Measurements from ENCODE around the gene OR1L6. TPM values are rescaled to one million over a fixed set of nuclear protein-coding genes. Genes with fewer than 3 reads are reported as not detected.

Gene OR1L6, protein sequence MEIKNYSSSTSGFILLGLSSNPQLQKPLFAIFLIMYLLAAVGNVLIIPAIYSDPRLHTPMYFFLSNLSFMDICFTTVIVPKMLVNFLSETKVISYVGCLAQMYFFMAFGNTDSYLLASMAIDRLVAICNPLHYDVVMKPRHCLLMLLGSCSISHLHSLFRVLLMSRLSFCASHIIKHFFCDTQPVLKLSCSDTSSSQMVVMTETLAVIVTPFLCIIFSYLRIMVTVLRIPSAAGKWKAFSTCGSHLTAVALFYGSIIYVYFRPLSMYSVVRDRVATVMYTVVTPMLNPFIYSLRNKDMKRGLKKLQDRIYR
- not detected for polyA plus RNA-seq (2013, experiment 1 of 2)
- not detected for polyA plus RNA-seq (2013, experiment 2 of 2)

DNA sequence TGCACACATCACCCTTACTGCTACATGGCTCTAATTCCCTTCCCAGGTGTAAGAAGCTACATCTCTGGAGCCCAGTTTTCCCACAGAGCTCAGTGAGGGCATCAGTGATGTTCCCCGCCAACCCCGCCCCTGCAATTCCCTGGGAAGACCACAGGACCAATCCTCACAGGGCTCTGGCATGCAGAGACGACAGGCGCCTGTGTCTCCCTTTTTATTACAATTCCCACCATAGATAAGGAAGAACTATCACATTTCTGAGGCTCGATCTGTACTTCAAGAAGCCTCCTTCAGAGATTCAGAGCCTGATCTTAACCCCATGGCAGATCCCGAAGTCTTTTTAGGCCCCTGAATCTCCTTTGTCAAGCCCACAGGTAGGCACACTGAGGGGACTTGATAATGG lies at the start of gene OR1L6:
OR1L6 (plus strand) TSS at position 301 of the 400 bp plus-strand sequence. CDS start 7,545 bp downstream, outside the sequence.
- Histone ChIP-seq H3K27ac (ENCODE audit: low read depth, low read length) (no peak within 1 kb of the TSS), H3K4me3 (ENCODE audit: low read length) (no peak within 1 kb of the TSS), H3K4me1 (ENCODE audit: insufficient read depth, low read length) (no peaks in the 10 kb centered on the region), H3K36me3 (ENCODE audit: insufficient read depth, low read length) (no peaks in the 10 kb centered on the region), H3K9me3 (ENCODE audit: insufficient read depth, low read depth, low read length) (peaks cover 69% of the 10 kb centered on the region), H3K9ac (ENCODE audit: low read depth, low read length) (no peak within 1 kb of the TSS), H3K27me3 (ENCODE audit: insufficient read depth, low read length) (no peaks in the 10 kb centered on the region)
- 81% methylated on average over 6 of the region's 6 CpGs for WGBS

DNA sequence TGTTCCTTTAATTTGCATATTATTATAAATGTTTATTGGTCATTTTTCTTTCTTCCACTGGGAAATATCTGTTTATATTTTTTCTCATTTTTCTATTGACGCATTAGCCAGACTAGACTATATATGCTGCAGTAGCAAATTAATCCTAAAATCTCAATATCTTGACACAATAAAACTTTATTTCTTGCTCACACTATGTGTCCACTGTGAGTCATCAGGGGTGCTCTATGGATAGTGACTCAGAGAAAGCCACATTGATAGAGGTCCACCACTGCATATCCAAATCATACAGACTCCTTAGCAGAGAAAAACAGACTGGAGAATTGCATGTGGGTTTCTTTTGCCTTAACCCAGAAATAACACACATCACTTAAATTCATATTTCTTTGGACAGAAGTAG lies 46.4 kb upstream of the OR1L6 start:
- no peaks in the 10 kb centered on the region for H3K36me3 ChIP-seq (ENCODE audit: insufficient read depth, low read length)
- no peak overlapping the region for H3K9ac ChIP-seq (ENCODE audit: low read depth, low read length)
- H3K4me1 ChIP-seq (ENCODE audit: insufficient read depth, low read length), result no peaks in the 10 kb centered on the region
- no peak overlapping the region for H3K4me3 ChIP-seq (ENCODE audit: low read length)
- no peaks in the 10 kb centered on the region for H3K27me3 ChIP-seq (ENCODE audit: insufficient read depth, low read length)
- WGBS, result 100% methylated on average over 1 of the region's 1 CpG
- H3K27ac ChIP-seq (ENCODE audit: low read depth, low read length), result no peak overlapping the region
- peaks cover 68% of the 10 kb centered on the region for H3K9me3 ChIP-seq (ENCODE audit: insufficient read depth, low read depth, low read length)

DNA sequence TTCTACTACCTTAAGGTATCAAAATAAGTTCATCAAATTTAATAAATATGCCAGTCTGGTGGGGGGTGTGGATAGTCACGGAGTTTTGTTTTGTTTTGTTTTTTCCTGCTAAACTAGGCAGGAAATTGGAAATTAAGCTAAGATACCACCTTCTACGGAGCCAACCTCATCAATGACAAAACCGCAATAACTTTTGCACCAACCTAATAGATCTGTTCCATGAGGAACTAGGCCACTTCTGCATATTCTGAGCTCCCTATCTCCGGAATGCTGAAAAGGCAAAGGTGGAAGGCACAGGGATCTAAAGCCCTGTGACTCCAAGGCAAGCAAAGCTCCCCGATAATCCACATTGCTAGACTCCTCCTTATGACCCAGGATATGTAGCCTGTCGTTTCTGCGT lies 24.1 kb upstream of the OR1L6 start:
- H3K9ac ChIP-seq (ENCODE audit: low read depth, low read length), result no peak overlapping the region
- WGBS, result 73% methylated on average over 6 of the region's 7 CpGs
- no peaks in the 10 kb centered on the region for H3K36me3 ChIP-seq (ENCODE audit: insufficient read depth, low read length)
- no peaks in the 10 kb centered on the region for H3K4me1 ChIP-seq (ENCODE audit: insufficient read depth, low read length)
- H3K4me3 ChIP-seq (ENCODE audit: low read length), result no peak overlapping the region
- H3K9me3 ChIP-seq (ENCODE audit: insufficient read depth, low read depth, low read length), result peaks cover 63% of the 10 kb centered on the region
- H3K27ac ChIP-seq (ENCODE audit: low read depth, low read length), result no peak overlapping the region
- no peaks in the 10 kb centered on the region for H3K27me3 ChIP-seq (ENCODE audit: insufficient read depth, low read length)

DNA sequence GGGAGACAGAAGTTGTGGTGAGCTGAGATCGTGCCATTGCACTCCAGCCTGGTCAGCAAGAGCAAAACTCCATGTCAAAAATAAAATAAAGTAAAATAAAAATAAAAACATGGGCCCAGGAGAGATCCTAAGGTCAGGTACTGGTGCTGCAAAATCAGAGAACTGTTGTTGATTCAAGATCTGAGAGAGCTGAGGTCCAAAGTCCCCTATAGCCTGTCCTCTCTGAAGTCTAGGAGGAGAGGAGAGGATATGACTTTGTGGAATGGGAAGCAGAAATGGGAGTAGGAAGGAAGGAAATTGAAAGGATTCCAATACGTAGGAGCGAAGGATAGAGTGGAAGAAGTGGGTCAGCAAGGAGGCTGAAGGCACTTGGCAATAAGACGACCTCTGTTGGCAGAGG lies 22.9 kb upstream of the OR1L6 start:
- H3K27me3 ChIP-seq (ENCODE audit: insufficient read depth, low read length), result no peaks in the 10 kb centered on the region
- no peaks in the 10 kb centered on the region for H3K36me3 ChIP-seq (ENCODE audit: insufficient read depth, low read length)
- H3K27ac ChIP-seq (ENCODE audit: low read depth, low read length), result no peak overlapping the region
- H3K4me3 ChIP-seq (ENCODE audit: low read length), result no peak overlapping the region
- peaks cover 72% of the 10 kb centered on the region for H3K9me3 ChIP-seq (ENCODE audit: insufficient read depth, low read depth, low read length)
- 76% methylated on average over 4 of the region's 4 CpGs for WGBS
- H3K4me1 ChIP-seq (ENCODE audit: insufficient read depth, low read length), result no peaks in the 10 kb centered on the region
- no peak overlapping the region for H3K9ac ChIP-seq (ENCODE audit: low read depth, low read length)

DNA sequence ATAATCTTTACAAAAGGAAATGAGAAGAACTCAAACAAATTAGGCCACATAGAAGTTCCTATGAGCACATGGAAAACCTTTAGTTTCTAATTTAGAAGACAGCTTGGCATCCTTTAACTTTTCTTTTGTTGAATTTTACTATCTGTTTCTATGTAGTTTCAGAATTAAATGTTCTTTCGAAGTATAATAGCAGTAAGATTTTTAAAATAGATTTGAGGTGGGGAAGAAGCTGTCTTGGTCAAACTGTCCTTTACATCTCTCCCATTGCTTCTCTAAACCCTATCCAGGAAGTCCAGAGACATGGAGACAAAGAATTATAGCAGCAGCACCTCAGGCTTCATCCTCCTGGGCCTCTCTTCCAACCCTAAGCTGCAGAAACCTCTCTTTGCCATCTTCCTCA lies 18.4 kb upstream of the OR1L6 start, which contains the start of gene OR1L4:
OR1L4 (plus strand) TSS at position 301 of the 400 bp plus-strand sequence; CDS start at position 301, 0 bp downstream.
- H3K27ac ChIP-seq (ENCODE audit: low read depth, low read length), result no peak within 1 kb of the TSS
- no peaks in the 10 kb centered on the region for H3K4me1 ChIP-seq (ENCODE audit: insufficient read depth, low read length)
- H3K27me3 ChIP-seq (ENCODE audit: insufficient read depth, low read length), result no peaks in the 10 kb centered on the region
- no CpG with 5 or more reads among the region's 1 CpG for WGBS
- no peak within 1 kb of the TSS for H3K4me3 ChIP-seq (ENCODE audit: low read length)
- H3K9ac ChIP-seq (ENCODE audit: low read depth, low read length), result no peak within 1 kb of the TSS
- H3K9me3 ChIP-seq (ENCODE audit: insufficient read depth, low read depth, low read length), result peaks cover 74% of the 10 kb centered on the region
- no peaks in the 10 kb centered on the region for H3K36me3 ChIP-seq (ENCODE audit: insufficient read depth, low read length)

DNA sequence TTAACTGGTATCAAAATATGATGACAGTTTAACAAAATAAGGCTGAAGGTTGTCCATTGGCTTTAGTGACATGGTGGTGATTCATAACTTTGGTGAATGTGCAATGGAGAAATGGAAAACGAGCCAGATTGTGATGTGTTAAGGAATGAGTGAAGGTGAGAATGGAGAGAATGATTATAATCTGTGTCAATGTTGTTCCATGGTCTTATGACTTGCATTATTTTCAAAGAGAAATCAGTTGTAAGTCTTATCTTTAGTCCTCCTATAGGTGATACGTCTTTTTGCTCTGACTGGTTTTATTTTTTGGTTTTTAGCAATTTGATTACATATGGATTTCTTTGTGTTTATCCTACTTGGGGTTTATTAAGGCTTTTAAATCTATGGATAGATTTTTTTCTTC lies 12.7 kb downstream of the OR1L6 start:
- Histone ChIP-seq H3K9ac (ENCODE audit: low read depth, low read length) (no peak overlapping the region), H3K9me3 (ENCODE audit: insufficient read depth, low read depth, low read length) (peaks cover 76% of the 10 kb centered on the region), H3K4me1 (ENCODE audit: insufficient read depth, low read length) (no peaks in the 10 kb centered on the region), H3K27me3 (ENCODE audit: insufficient read depth, low read length) (no peaks in the 10 kb centered on the region), H3K4me3 (ENCODE audit: low read length) (no peak overlapping the region), H3K27ac (ENCODE audit: low read depth, low read length) (no peak overlapping the region), H3K36me3 (ENCODE audit: insufficient read depth, low read length) (no peaks in the 10 kb centered on the region)
- WGBS, result 43% methylated on average over 2 of the region's 2 CpGs

DNA sequence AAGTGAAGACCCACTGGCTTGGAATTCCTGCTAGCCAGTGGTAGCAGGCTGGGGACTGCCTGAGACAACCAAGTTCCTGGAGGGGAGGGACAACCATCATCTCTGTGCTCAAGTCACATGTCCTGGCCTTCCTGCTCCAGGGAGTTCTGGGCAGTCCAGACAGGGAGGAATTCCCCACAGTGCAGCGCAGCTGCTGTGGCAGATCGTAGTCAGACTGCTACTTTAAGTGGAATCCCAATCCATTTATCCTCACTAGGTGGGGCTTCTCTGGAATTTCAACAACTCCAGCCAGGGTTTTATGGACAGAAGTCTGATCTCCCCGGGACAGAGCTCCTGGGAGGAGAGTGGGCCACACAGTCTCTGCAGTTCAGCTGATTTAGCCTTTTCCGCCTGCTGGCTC lies 25.7 kb downstream of the OR1L6 start:
- Histone ChIP-seq H3K9ac (ENCODE audit: low read depth, low read length) (no peak overlapping the region), H3K4me1 (ENCODE audit: insufficient read depth, low read length) (no peaks in the 10 kb centered on the region), H3K27ac (ENCODE audit: low read depth, low read length) (no peak overlapping the region), H3K27me3 (ENCODE audit: insufficient read depth, low read length) (no peaks in the 10 kb centered on the region), H3K4me3 (ENCODE audit: low read length) (no peak overlapping the region), H3K9me3 (ENCODE audit: insufficient read depth, low read depth, low read length) (peaks cover 24% of the 10 kb centered on the region), H3K36me3 (ENCODE audit: insufficient read depth, low read length) (no peaks in the 10 kb centered on the region)
- 84% methylated on average over 4 of the region's 4 CpGs for WGBS

DNA sequence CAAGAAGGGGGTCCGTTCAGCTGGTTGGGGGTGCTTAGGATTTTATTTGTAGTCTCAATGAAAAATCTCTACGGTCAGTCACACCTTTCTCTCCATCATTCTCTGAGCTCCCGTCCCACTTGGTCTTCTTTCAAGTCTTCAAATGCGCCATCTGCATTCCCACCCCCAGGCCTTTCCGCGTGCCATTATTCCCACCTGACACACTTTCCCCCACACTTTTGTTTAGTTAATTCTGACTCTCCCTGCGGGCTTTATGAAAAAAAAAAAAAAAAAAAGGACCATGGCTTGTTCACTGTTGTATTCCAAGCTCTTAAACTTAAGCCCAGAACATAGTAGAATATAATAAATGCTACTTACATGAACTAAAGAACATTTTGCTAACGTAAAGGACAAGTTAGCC lies 34.9 kb downstream of the OR1L6 start:
- H3K9ac ChIP-seq (ENCODE audit: low read depth, low read length), result no peak overlapping the region
- H3K4me3 ChIP-seq (ENCODE audit: low read length), result no peak overlapping the region
- H3K9me3 ChIP-seq (ENCODE audit: insufficient read depth, low read depth, low read length), result peaks cover 15% of the 10 kb centered on the region
- H3K27me3 ChIP-seq (ENCODE audit: insufficient read depth, low read length), result no peaks in the 10 kb centered on the region
- H3K27ac ChIP-seq (ENCODE audit: low read depth, low read length), result no peak overlapping the region
- WGBS, result 80% methylated on average over 7 of the region's 8 CpGs
- no peaks in the 10 kb centered on the region for H3K4me1 ChIP-seq (ENCODE audit: insufficient read depth, low read length)
- no peaks in the 10 kb centered on the region for H3K36me3 ChIP-seq (ENCODE audit: insufficient read depth, low read length)

DNA sequence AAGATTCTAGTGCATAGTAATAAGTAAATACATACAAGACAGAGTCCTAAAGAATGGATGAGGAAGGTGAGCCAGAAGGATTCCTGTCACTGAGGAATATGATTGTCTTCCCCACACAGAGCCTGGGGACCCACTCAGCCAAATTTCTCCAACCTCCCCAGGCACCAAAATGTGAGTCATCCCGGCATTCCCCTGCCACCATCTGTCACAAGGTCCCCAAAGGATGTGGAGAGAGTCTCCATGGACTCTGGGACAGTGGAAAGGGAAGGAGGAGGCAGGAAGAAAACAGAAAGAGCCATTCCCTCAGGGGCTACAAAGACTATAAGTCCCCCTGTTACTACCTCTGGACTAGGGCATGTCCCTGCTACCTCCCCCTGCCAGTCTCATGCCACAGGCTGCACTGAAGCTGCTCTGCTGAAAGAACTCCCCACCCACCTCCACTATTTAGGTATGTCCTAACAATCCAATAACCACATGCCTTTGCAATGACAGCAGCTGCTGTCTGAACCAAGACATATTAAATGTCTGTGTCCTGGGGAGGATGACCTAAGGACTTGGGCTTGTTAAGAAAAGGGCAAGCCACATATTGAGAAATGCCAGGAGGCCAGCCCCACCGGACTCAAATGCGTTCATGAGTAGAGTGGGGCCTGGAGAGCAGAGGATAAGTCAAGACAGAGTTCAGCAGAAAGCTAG lies 36.0 kb downstream of the OR1L6 start:
- Histone ChIP-seq H3K9ac (ENCODE audit: low read depth, low read length) (no peak overlapping the region), H3K36me3 (ENCODE audit: insufficient read depth, low read length) (no peaks in the 10 kb centered on the region), H3K4me1 (ENCODE audit: insufficient read depth, low read length) (no peaks in the 10 kb centered on the region), H3K27me3 (ENCODE audit: insufficient read depth, low read length) (no peaks in the 10 kb centered on the region), H3K27ac (ENCODE audit: low read depth, low read length) (no peak overlapping the region), H3K4me3 (ENCODE audit: low read length) (no peak overlapping the region), H3K9me3 (ENCODE audit: insufficient read depth, low read depth, low read length) (peaks cover 15% of the 10 kb centered on the region)
- 79% methylated on average over 3 of the region's 3 CpGs for WGBS

DNA sequence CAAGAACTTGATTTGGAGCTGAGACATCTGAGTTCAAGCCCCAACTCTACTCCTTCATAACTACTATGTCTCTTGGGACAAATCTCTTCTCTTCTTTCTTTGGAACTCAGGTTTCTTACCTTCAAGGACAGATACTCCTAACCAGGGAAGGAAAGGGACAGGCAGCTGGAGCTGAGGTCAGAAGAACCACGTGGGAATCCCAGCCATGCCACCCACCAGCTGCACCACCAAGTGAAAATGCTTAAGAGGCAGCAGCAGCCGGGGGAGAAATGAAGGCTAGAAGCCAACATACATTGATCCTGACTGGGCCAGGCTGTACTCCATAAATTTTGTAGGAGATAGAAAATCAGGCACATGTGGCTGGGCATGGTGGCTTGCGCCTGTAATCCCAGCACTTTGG lies 37.1 kb downstream of the OR1L6 start:
- 76% methylated on average over 3 of the region's 3 CpGs for WGBS
- H3K27ac ChIP-seq (ENCODE audit: low read depth, low read length), result no peak overlapping the region
- no peaks in the 10 kb centered on the region for H3K27me3 ChIP-seq (ENCODE audit: insufficient read depth, low read length)
- no peak overlapping the region for H3K9ac ChIP-seq (ENCODE audit: low read depth, low read length)
- no peaks in the 10 kb centered on the region for H3K4me1 ChIP-seq (ENCODE audit: insufficient read depth, low read length)
- H3K9me3 ChIP-seq (ENCODE audit: insufficient read depth, low read depth, low read length), result peaks cover 5% of the 10 kb centered on the region
- H3K4me3 ChIP-seq (ENCODE audit: low read length), result no peak overlapping the region
- no peaks in the 10 kb centered on the region for H3K36me3 ChIP-seq (ENCODE audit: insufficient read depth, low read length)

DNA sequence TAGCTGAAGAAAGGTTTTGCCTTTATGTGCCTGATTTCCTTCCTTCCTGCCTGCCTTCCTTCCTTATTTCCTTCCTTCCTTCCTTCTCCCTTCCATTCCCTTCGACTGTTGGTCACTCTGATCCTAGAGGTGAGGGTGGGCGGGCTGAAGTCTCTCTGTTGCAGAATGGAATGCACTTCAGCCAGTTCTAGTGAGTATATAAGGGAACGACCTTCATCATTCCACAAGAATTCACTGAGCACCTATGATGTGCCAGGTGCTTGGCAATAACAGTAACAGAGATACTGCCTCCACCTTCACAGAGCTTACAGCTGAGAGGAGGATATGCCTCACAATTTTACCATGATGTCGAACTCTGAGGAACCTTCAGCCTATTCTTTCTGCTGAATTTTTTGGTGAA lies 37.9 kb downstream of the OR1L6 start:
- no peak overlapping the region for H3K9ac ChIP-seq (ENCODE audit: low read depth, low read length)
- H3K27ac ChIP-seq (ENCODE audit: low read depth, low read length), result no peak overlapping the region
- no peaks in the 10 kb centered on the region for H3K4me1 ChIP-seq (ENCODE audit: insufficient read depth, low read length)
- H3K9me3 ChIP-seq (ENCODE audit: insufficient read depth, low read depth, low read length), result no peaks in the 10 kb centered on the region
- H3K27me3 ChIP-seq (ENCODE audit: insufficient read depth, low read length), result no peaks in the 10 kb centered on the region
- no peaks in the 10 kb centered on the region for H3K36me3 ChIP-seq (ENCODE audit: insufficient read depth, low read length)
- 65% methylated on average over 4 of the region's 4 CpGs for WGBS
- H3K4me3 ChIP-seq (ENCODE audit: low read length), result no peak overlapping the region

All from HUES64 (cell line).